Measurements from ENCODE around the gene OVOL3. TPM values are rescaled to one million over a fixed set of nuclear protein-coding genes. Genes with fewer than 3 reads are reported as not detected.
A peak's percentile ranks its signal among the peaks of the same experiment; 100 is the strongest.

Gene OVOL3
- total RNA-seq, 4 donors from 2014 or later, result not detected

DNA sequence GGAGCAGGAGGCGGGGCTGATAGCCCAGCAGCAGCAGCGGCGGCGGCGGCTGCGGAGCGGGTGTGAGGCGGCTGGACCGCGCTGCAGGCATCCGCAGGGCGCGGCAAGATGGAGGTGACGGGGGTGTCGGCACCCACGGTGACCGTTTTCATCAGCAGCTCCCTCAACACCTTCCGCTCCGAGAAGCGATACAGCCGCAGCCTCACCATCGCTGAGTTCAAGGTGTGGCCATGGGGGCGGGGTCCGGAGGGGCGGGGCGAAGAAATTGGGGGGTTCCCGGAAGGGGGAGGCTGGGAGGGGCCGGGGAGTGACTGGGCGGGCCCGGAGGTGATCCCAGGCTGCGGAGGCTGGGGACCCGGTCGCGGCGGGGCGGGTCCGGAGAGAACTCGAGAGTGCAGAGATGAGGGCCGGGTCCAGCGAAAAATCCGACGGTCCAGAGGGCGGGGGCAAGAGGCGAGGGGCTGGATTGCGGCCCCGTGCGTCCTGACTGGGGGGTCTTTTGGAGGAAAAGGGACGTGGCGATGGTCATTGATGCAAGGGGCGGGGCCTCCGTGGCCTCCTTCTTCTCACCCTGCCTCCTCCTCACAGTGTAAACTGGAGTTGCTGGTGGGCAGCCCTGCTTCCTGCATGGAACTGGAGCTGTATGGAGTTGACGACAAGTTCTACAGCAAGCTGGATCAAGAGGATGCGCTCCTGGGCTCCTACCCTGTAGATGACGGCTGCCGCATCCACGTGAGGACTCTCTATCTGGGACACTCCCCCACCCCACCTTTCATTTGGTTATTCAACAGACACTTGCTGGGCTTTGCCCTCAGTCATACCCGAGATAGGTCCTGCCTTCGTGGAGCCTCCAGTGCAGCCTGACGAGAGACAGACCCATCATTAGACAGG lies 4.8 kb downstream of the OVOL3 start, which contains the start of gene TBCB:
TSS of gene TBCB (plus strand) at position 16 of the 891 bp plus-strand sequence. CDS start at position 109, 93 bp downstream.
- Histone ChIP-seq H3K4me1 (peaks cover 22 to 37% (median 24%) of the 10 kb centered on the region in 3 donors), H3K27me3 (no peaks in the 10 kb centered on the region), H3K27ac (peak within 1 kb of the TSS; percentile 93 to 96 (median 94)), H3K9me3 (no peaks in the 10 kb centered on the region), H3K4me3 (peak within 1 kb of the TSS; percentile 77 to 92 (median 86)), H3K36me3 (peaks cover 4 to 74% (median 17%) of the 10 kb centered on the region in 3 donors)
- WGBS, 2 donors, result 5 to 25% methylated on average over 6 to 23 of the region's 59 CpGs
- peak; percentile 80 for DNase-seq
- peak in 2 of 4 donors; percentile 59 to 71 for TF ChIP-seq POLR2A (IDR thresholded peaks at IDR 0.05)
- TF ChIP-seq, protein P1, sequence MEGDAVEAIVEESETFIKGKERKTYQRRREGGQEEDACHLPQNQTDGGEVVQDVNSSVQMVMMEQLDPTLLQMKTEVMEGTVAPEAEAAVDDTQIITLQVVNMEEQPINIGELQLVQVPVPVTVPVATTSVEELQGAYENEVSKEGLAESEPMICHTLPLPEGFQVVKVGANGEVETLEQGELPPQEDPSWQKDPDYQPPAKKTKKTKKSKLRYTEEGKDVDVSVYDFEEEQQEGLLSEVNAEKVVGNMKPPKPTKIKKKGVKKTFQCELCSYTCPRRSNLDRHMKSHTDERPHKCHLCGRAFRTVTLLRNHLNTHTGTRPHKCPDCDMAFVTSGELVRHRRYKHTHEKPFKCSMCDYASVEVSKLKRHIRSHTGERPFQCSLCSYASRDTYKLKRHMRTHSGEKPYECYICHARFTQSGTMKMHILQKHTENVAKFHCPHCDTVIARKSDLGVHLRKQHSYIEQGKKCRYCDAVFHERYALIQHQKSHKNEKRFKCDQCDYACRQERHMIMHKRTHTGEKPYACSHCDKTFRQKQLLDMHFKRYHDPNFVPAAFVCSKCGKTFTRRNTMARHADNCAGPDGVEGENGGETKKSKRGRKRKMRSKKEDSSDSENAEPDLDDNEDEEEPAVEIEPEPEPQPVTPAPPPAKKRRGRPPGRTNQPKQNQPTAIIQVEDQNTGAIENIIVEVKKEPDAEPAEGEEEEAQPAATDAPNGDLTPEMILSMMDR (IDR thresholded peaks at IDR 0.05), result no peak
- intact Hi-C loops (cut with DNase I), result loop anchor here (10.0 kb wide), 1 partner anchor 61 kb away; the partner anchor contains the start of genes THAP8 and WDR62

DNA sequence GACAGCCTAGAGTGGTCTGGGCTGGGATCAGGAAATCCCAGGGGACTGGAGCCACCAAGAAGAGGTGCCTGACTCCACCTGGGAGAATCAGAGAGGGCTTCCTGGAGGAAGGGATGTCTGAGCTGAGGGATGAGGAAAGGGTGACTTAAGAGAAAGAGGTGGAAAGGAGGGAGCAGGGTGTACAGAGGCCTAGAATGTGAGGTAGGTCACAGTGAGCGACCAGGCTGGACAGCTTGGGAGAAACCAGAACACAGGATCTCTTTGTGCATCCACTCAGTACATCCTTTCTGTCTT lies 5.3 kb downstream of the OVOL3 start:
- no peaks in the 10 kb centered on the region for H3K27me3 ChIP-seq
- 82 to 95% methylated on average over 1 of the region's 1 CpG for WGBS, 2 donors
- DNase-seq, result no peak
- intact Hi-C loops (cut with DNase I), result loop anchor here (10.0 kb wide), 1 partner anchor 61 kb away; the partner anchor contains the start of genes THAP8 and WDR62
- no peaks in the 10 kb centered on the region for H3K9me3 ChIP-seq
- TF ChIP-seq, protein P1 (IDR thresholded peaks at IDR 0.05), result no peak
- no peak for TF ChIP-seq POLR2A (IDR thresholded peaks at IDR 0.05)
- H3K27ac ChIP-seq, result peak overlapping the region; percentile 93 to 96 (median 94)
- H3K36me3 ChIP-seq, result peaks cover 4 to 74% (median 20%) of the 10 kb centered on the region in 3 donors
- peak overlapping the region; percentile 77 to 92 (median 86) for H3K4me3 ChIP-seq
- peaks cover 22 to 37% (median 24%) of the 10 kb centered on the region in 3 donors for H3K4me1 ChIP-seq

DNA sequence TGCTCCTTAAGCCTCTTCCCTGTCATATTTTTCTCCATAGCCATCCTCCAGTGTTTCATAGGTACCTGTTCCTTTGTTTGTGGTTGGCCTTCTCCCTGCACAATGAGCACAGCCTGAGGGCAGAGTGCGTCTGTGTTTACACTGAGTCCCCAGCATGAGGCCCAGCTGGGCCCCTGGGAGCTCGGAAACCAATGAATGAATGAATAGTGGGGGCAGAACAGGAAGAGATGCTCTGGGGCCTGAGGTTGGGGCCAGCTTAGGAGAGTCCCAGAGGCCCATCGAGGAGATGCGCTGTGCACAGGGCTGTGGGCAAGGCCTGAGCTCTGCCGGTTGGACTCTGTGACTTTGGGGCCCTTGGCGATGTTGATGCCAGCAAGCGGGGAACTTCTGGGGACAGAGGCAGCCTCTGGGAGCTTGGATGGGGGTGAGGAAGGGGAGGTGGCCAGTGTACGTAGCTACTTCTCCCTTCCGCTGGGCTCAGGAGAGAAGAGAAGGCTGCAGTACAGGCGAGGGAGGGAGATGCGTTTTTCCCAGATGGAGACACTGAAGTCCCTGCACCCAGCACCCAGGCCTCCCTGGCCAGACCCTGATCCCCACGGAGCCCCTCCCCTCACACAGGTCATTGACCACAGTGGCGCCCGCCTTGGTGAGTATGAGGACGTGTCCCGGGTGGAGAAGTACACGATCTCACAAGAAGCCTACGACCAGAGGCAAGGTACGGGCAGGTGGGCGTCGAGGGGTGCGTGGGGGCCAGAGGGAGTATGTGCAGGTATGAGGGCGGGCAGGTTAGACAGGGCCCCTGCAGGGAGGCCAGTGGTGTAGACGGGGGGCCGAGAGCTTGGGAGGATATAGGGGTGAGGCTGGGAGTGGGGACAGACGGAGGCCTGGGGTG lies 9.4 kb downstream of the OVOL3 start:
- peaks cover 4 to 90% (median 47%) of the 10 kb centered on the region in 3 donors for H3K36me3 ChIP-seq
- no peak for TF ChIP-seq POLR2A (IDR thresholded peaks at IDR 0.05)
- TF ChIP-seq, protein P1 (IDR thresholded peaks at IDR 0.05), result no peak
- H3K4me1 ChIP-seq, result peaks cover 9 to 21% (median 15%) of the 10 kb centered on the region in 3 donors
- DNase-seq, result no peak
- WGBS, 2 donors, result 89 to 93% methylated on average over 17 to 19 of the region's 26 CpGs
- no peaks in the 10 kb centered on the region for H3K27me3 ChIP-seq
- intact Hi-C loops (cut with DNase I), result loop anchor here (5.0 kb wide), 1 partner anchor 52 kb away; no protein-coding TSS in a partner anchor
- no peak overlapping the region for H3K27ac ChIP-seq
- no peak overlapping the region for H3K4me3 ChIP-seq
- no peaks in the 10 kb centered on the region for H3K9me3 ChIP-seq

DNA sequence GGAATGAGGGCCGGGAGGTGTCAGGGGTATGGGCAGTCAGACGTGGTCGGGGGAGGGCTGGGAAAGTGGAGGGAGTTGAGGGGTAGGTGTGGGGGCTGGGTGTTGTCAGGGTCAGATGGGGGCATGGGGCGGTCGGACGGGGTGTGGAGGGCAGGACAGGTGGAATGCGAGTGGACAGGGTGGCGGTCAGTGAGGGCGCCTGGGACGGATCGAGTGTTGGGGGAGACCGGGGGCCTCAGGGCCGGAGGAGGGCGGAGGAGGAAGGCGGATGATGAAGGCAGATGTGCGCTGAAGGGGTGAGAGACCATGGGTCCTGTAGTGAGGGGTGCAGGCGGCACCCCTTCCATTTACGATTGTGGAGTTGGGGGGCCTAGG lies 10.0 kb downstream of the OVOL3 start:
- H3K4me1 ChIP-seq, result peaks cover 6 to 17% (median 13%) of the 10 kb centered on the region in 3 donors
- intact Hi-C loops (cut with DNase I), result loop anchor here (5.0 kb wide), 1 partner anchor 51 kb away; no protein-coding TSS in a partner anchor
- no peaks in the 10 kb centered on the region for H3K27me3 ChIP-seq
- DNase-seq, result no peak
- 91 to 96% methylated on average over 17 to 18 of the region's 18 CpGs for WGBS, 2 donors
- H3K27ac ChIP-seq, result no peak overlapping the region
- H3K9me3 ChIP-seq, result no peaks in the 10 kb centered on the region
- TF ChIP-seq, protein P1 (IDR thresholded peaks at IDR 0.05), result no peak
- no peak for TF ChIP-seq POLR2A (IDR thresholded peaks at IDR 0.05)
- H3K4me3 ChIP-seq, result no peak overlapping the region
- peaks cover 4 to 96% (median 53%) of the 10 kb centered on the region in 3 donors for H3K36me3 ChIP-seq

Measured in esophagus squamous epithelium (tissue), 5 donors.